GM19240 (cell line): ENCODE data around the gene IDUA.

ENCODE experiments used
- DNase-seq: peaks from one replicate; pipeline ENCODE4 v3.0.0; 2011; ENCODE audit warnings: low spot score; ENCODE audit not compliant: insufficient read length

IDUA gene

GRCh38 chr4:1015179-1015578 lies 28.3 kb downstream of the IDUA start:
- DNase-seq = no peak

- DNase-seq = no peak
Measured at GRCh38 chr4:1015746-1016145, 28.9 kb downstream of the IDUA start.

- DNase-seq = no peak
Measured at GRCh38 chr4:1017211-1017610, 30.4 kb downstream of the IDUA start.

GRCh38 chr4:1017706-1018105 lies 30.9 kb downstream of the IDUA start:
- DNase-seq = no peak

- DNase-seq = no peak
Measured at GRCh38 chr4:1018147-1019020, 31.5 kb downstream of the IDUA start.

GRCh38 chr4:1019320-1019719 lies 32.5 kb downstream of the IDUA start:
- no peak for DNase-seq

GRCh38 chr4:1019729-1020470 lies 33.1 kb downstream of the IDUA start:
- no peak for DNase-seq

- DNase-seq = peak; percentile 83
Measured at GRCh38 chr4:1021386-1022050, 34.7 kb downstream of the IDUA start.

- no peak for DNase-seq
Measured at GRCh38 chr4:1022051-1022738, 35.4 kb downstream of the IDUA start.

GRCh38 chr4:1022739-1023066 lies 35.9 kb downstream of the IDUA start:
- no peak for DNase-seq

GRCh38 chr4:1023075-1023640 lies 36.3 kb downstream of the IDUA start:
- no peak for DNase-seq

- no peak for DNase-seq
Measured at GRCh38 chr4:1023895-1024740, 37.3 kb downstream of the IDUA start.

GRCh38 chr4:1024882-1025545 lies 38.2 kb downstream of the IDUA start:
- DNase-seq = no peak

GRCh38 chr4:1026115-1026514 lies 39.3 kb downstream of the IDUA start:
- peak; percentile 89 for DNase-seq

GRCh38 chr4:1027219-1027914 lies 40.5 kb downstream of the IDUA start:
- no peak for DNase-seq

GRCh38 chr4:1027915-1028238 lies 41.0 kb downstream of the IDUA start:
- DNase-seq = no peak

- no peak for DNase-seq
Measured at GRCh38 chr4:1028574-1029220, 41.9 kb downstream of the IDUA start.

GRCh38 chr4:1029529-1029928 lies 42.7 kb downstream of the IDUA start:
- DNase-seq = no peak

- no peak for DNase-seq
Measured at GRCh38 chr4:1030031-1030430, 43.2 kb downstream of the IDUA start.
